Measurements from ENCODE around the gene FIGLA. TPM values are rescaled to one million over a fixed set of nuclear protein-coding genes. Genes with fewer than 3 reads are reported as not detected.

FIGLA gene
- total RNA-seq, 1 experiment from 2014 or later, result not detected

GRCh38 chr2:70826696-70827350 is 36.4 kb upstream of the FIGLA start:
- Mint-ChIP-seq H3K4me3 (no peak overlapping the region), H3K4me1 (peaks cover 15% of the 10 kb centered on the region), H3K27ac (no peak overlapping the region), H3K27me3 (ENCODE audit: low read depth) (peaks cover 23% of the 10 kb centered on the region), H3K36me3 (no peaks in the 10 kb centered on the region), H3K9me3 (no peaks in the 10 kb centered on the region)
- CTCF ChIA-PET, result no interaction called here
- POLR2A ChIA-PET, result no interaction called here
- no peak for TF ChIP-seq PRDM15 (CRISPR knock-in tag; IDR thresholded peaks at IDR 0.05)
- no peak for TF ChIP-seq SMAD3 (CRISPR knock-in tag; IDR thresholded peaks at IDR 0.05; ENCODE audit: borderline replicate concordance)
- TF ChIP-seq NFYB (CRISPR knock-in tag; conservative IDR thresholded peaks at IDR 0.05; ENCODE audit: low read depth), result no peak
- TF ChIP-seq CREM (CRISPR knock-in tag; IDR thresholded peaks at IDR 0.05), result no peak
- no peak for TF ChIP-seq ZBTB21 (CRISPR knock-in tag; IDR thresholded peaks at IDR 0.05; ENCODE audit: borderline replicate concordance)
- no peak for TF ChIP-seq ZNF416 (CRISPR knock-in tag; IDR thresholded peaks at IDR 0.05)
- TF ChIP-seq FOXP1 (CRISPR knock-in tag; IDR thresholded peaks at IDR 0.05; ENCODE audit: borderline replicate concordance), result no peak
- no peak for TF ChIP-seq RELA (CRISPR knock-in tag; IDR thresholded peaks at IDR 0.05; ENCODE audit: borderline replicate concordance)
- TF ChIP-seq PREB (CRISPR knock-in tag; IDR thresholded peaks at IDR 0.05; ENCODE audit: borderline replicate concordance), result no peak
- TF ChIP-seq GTF2I (CRISPR knock-in tag; conservative IDR thresholded peaks at IDR 0.05), result no peak
- no peak for TF ChIP-seq FOXK1 (CRISPR knock-in tag; IDR thresholded peaks at IDR 0.05)
- TF ChIP-seq, protein P1, sequence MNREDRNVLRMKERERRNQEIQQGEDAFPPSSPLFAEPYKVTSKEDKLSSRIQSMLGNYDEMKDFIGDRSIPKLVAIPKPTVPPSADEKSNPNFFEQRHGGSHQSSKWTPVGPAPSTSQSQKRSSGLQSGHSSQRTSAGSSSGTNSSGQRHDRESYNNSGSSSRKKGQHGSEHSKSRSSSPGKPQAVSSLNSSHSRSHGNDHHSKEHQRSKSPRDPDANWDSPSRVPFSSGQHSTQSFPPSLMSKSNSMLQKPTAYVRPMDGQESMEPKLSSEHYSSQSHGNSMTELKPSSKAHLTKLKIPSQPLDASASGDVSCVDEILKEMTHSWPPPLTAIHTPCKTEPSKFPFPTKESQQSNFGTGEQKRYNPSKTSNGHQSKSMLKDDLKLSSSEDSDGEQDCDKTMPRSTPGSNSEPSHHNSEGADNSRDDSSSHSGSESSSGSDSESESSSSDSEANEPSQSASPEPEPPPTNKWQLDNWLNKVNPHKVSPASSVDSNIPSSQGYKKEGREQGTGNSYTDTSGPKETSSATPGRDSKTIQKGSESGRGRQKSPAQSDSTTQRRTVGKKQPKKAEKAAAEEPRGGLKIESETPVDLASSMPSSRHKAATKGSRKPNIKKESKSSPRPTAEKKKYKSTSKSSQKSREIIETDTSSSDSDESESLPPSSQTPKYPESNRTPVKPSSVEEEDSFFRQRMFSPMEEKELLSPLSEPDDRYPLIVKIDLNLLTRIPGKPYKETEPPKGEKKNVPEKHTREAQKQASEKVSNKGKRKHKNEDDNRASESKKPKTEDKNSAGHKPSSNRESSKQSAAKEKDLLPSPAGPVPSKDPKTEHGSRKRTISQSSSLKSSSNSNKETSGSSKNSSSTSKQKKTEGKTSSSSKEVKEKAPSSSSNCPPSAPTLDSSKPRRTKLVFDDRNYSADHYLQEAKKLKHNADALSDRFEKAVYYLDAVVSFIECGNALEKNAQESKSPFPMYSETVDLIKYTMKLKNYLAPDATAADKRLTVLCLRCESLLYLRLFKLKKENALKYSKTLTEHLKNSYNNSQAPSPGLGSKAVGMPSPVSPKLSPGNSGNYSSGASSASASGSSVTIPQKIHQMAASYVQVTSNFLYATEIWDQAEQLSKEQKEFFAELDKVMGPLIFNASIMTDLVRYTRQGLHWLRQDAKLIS (CRISPR knock-in tag; IDR thresholded peaks at IDR 0.05; ENCODE audit: borderline replicate concordance), result no peak
- TF ChIP-seq, protein P2, sequence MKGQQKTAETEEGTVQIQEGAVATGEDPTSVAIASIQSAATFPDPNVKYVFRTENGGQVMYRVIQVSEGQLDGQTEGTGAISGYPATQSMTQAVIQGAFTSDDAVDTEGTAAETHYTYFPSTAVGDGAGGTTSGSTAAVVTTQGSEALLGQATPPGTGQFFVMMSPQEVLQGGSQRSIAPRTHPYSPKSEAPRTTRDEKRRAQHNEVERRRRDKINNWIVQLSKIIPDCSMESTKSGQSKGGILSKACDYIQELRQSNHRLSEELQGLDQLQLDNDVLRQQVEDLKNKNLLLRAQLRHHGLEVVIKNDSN (CRISPR knock-in tag; IDR thresholded peaks at IDR 0.05), result no peak
- no peak for TF ChIP-seq NFATC4 (CRISPR knock-in tag; IDR thresholded peaks at IDR 0.05)
- TF ChIP-seq HMGA2 (CRISPR knock-in tag; IDR thresholded peaks at IDR 0.05), result no peak
- no peak for TF ChIP-seq OVOL2 (CRISPR knock-in tag; IDR thresholded peaks at IDR 0.05; ENCODE audit: borderline replicate concordance)
- TF ChIP-seq ZNF671 (CRISPR knock-in tag; IDR thresholded peaks at IDR 0.05), result no peak
- TF ChIP-seq, protein P3, sequence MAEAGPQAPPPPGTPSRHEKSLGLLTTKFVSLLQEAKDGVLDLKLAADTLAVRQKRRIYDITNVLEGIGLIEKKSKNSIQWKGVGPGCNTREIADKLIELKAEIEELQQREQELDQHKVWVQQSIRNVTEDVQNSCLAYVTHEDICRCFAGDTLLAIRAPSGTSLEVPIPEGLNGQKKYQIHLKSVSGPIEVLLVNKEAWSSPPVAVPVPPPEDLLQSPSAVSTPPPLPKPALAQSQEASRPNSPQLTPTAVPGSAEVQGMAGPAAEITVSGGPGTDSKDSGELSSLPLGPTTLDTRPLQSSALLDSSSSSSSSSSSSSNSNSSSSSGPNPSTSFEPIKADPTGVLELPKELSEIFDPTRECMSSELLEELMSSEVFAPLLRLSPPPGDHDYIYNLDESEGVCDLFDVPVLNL (CRISPR knock-in tag; IDR thresholded peaks at IDR 0.05; ENCODE audit: borderline replicate concordance, low read depth), result no peak
- no peak for TF ChIP-seq SMAD4 (CRISPR knock-in tag; IDR thresholded peaks at IDR 0.05)
- DNase-seq (ENCODE audit: low spot score), result no peak
- no peak for ATAC-seq

All from WTC11 (cell line).